ENCODE measurements around the gene MYLK.

- no peak for TF ChIP-seq POLR2A (IDR thresholded peaks at IDR 0.05)
- TF ChIP-seq CTCF (IDR thresholded peaks at IDR 0.05), result no peak
Measured at GRCh38 chr3:123650101-123650500, 234.0 kb downstream of the MYLK start.
